Ammon's horn (tissue), 1 donor: Measurements from ENCODE around the gene TMEM43.
"Not testable (repeated sequence)": the region's sequence is repeated elsewhere in the genome, so short reads cannot be mapped to it uniquely, and the experiment has no call there.

Source experiments
- DNase-seq: peaks from one replicate; pipeline ENCODE4 v3.0.0-alpha.2; 2016; ENCODE audit warnings: low spot score

Gene TMEM43

GRCh38 chr3:14124615-14125192, at the start of gene TMEM43, which contains the start of gene CHCHD4:
Gene TMEM43, plus strand, starts transcription at chr3:14125052. Its CDS starts 142 bp downstream, at chr3:14125194.
Gene CHCHD4, minus strand, starts transcription at chr3:14124870. Its CDS starts 194 bp downstream, at chr3:14124676.
- DNase-seq: peak; percentile 99

- not testable (repeated sequence) for DNase-seq
Observed at GRCh38 chr3:14075233-14075632, 49.6 kb upstream of the TMEM43 start.

- DNase-seq: no peak
Observed at GRCh38 chr3:14077310-14077709, 47.5 kb upstream of the TMEM43 start.

GRCh38 chr3:14082108-14082657, 42.7 kb upstream of the TMEM43 start:
- DNase-seq: no peak

GRCh38 chr3:14087461-14087860, 37.4 kb upstream of the TMEM43 start:
- DNase-seq: not testable (repeated sequence)

GRCh38 chr3:14091959-14092358, 32.9 kb upstream of the TMEM43 start:
- DNase-seq: not testable (repeated sequence)

- DNase-seq: no peak
Observed at GRCh38 chr3:14092464-14092863, 32.4 kb upstream of the TMEM43 start.

GRCh38 chr3:14093831-14094230, 31.0 kb upstream of the TMEM43 start:
- no peak for DNase-seq

GRCh38 chr3:14096742-14097141, 28.1 kb upstream of the TMEM43 start:
- no peak for DNase-seq

- DNase-seq: no peak
Observed at GRCh38 chr3:14097616-14098391, 27.0 kb upstream of the TMEM43 start.

GRCh38 chr3:14109821-14110220, 15.0 kb upstream of the TMEM43 start:
- not testable (repeated sequence) for DNase-seq

GRCh38 chr3:14110699-14111098, 14.2 kb upstream of the TMEM43 start:
- no peak for DNase-seq

GRCh38 chr3:14113965-14114635, 10.8 kb upstream of the TMEM43 start:
- DNase-seq: no peak

GRCh38 chr3:14117468-14118399, 7.1 kb upstream of the TMEM43 start:
- DNase-seq: no peak

- DNase-seq: no peak
Observed at GRCh38 chr3:14118400-14119381, 6.2 kb upstream of the TMEM43 start.

- DNase-seq: no peak
Observed at GRCh38 chr3:14119651-14120050, 5.2 kb upstream of the TMEM43 start.

- DNase-seq: no peak
Observed at GRCh38 chr3:14120111-14120920, 4.5 kb upstream of the TMEM43 start.

GRCh38 chr3:14120921-14121448, 3.9 kb upstream of the TMEM43 start:
- not testable (repeated sequence) for DNase-seq

- no peak for DNase-seq
Observed at GRCh38 chr3:14121859-14122258, 3.0 kb upstream of the TMEM43 start.
